ENCODE measurements around the gene MYH7B. TPM values are rescaled to one million over a fixed set of nuclear protein-coding genes. Genes with fewer than 3 reads are reported as not detected.

Gene MYH7B
- total and polyA plus RNA-seq, 8 donors: 0.15 to 1.5 (median 0.59) TPM; not detected in 2

GRCh38 chr20:34977365-34978091 is 21.9 kb downstream of the MYH7B start:
- Histone ChIP-seq H3K27me3 (peaks cover 0 to 26% (median 0%) of the 10 kb centered on the region in 3 donors), H3K36me3 (no peaks in the 10 kb centered on the region), H3K27ac (no peak overlapping the region), H3K9me3 (no peaks in the 10 kb centered on the region), H3K4me1 (no peaks in the 10 kb centered on the region), H3K4me3 (no peak overlapping the region)
- DNase-seq: no peak
- TF ChIP-seq CTCF (IDR thresholded peaks at IDR 0.05) (no peak), POLR2A (IDR thresholded peaks at IDR 0.05) (no peak), EP300 (IDR thresholded peaks at IDR 0.05) (no peak), POLR2AphosphoS5 (IDR thresholded peaks at IDR 0.05) (no peak)
- intact Hi-C loops (cut with DNase I; ENCODE audit: low total_unique reads): no loop called here
- WGBS, 5 donors: 53 to 63% (median 56%) methylated on average over 11 to 17 of the region's 17 CpGs

- H3K27me3 ChIP-seq: peaks cover 0 to 26% (median 0%) of the 10 kb centered on the region in 3 donors
- intact Hi-C loops (cut with DNase I; ENCODE audit: low total_unique reads): no loop called here
- TF ChIP-seq EP300 (IDR thresholded peaks at IDR 0.05) (no peak), CTCF (IDR thresholded peaks at IDR 0.05) (no peak), POLR2A (IDR thresholded peaks at IDR 0.05) (no peak)
- no peak overlapping the region for H3K27ac ChIP-seq
- no peaks in the 10 kb centered on the region for H3K36me3 ChIP-seq
- WGBS, 5 donors: 80 to 87% (median 82%) methylated on average over 10 of the region's 10 CpGs
- peaks cover 0 to under 1% (median 0%) of the 10 kb centered on the region in 4 donors for H3K4me1 ChIP-seq
- no peak overlapping the region for H3K4me3 ChIP-seq
- DNase-seq: no peak
- H3K9me3 ChIP-seq: no peaks in the 10 kb centered on the region
These were observed 22.6 kb downstream of the MYH7B start for GRCh38 chr20:34978092-34978744.

- Histone ChIP-seq H3K4me3 (no peak overlapping the region), H3K27ac (no peak overlapping the region), H3K4me1 (peaks cover 7 to 14% (median 12%) of the 10 kb centered on the region in 4 donors), H3K9me3 (no peaks in the 10 kb centered on the region), H3K27me3 (peaks cover 0 to 38% (median 0%) of the 10 kb centered on the region in 3 donors), H3K36me3 (no peaks in the 10 kb centered on the region)
- no peak for TF ChIP-seq POLR2A (IDR thresholded peaks at IDR 0.05)
- TF ChIP-seq CTCF (IDR thresholded peaks at IDR 0.05): no peak
- no peak for TF ChIP-seq POLR2AphosphoS5 (IDR thresholded peaks at IDR 0.05)
- TF ChIP-seq EP300 (IDR thresholded peaks at IDR 0.05): no peak
- DNase-seq: peak in 1 of 2 donors; percentile 54
- intact Hi-C loops (cut with DNase I; ENCODE audit: low total_unique reads): no loop called here
- 71 to 76% (median 74%) methylated on average over 25 to 42 of the region's 42 CpGs for WGBS, 5 donors
These were observed 23.9 kb downstream of the MYH7B start for GRCh38 chr20:34979366-34980153.

GRCh38 chr20:34980543-34981233 is 25.0 kb downstream of the MYH7B start:
- no peak overlapping the region for H3K4me3 ChIP-seq
- H3K9me3 ChIP-seq: no peaks in the 10 kb centered on the region
- TF ChIP-seq CTCF (IDR thresholded peaks at IDR 0.05) (no peak), POLR2A (IDR thresholded peaks at IDR 0.05) (no peak), EP300 (IDR thresholded peaks at IDR 0.05) (no peak), POLR2AphosphoS5 (IDR thresholded peaks at IDR 0.05) (no peak)
- intact Hi-C loops (cut with DNase I; ENCODE audit: low total_unique reads): no loop called here
- peaks cover 8 to 18% (median 15%) of the 10 kb centered on the region in 4 donors for H3K4me1 ChIP-seq
- H3K36me3 ChIP-seq: no peaks in the 10 kb centered on the region
- H3K27me3 ChIP-seq: peaks cover 0 to 50% (median 0%) of the 10 kb centered on the region in 3 donors
- DNase-seq: peak in 1 of 2 donors; percentile 66
- no peak overlapping the region for H3K27ac ChIP-seq
- WGBS, 5 donors: 81 to 91% (median 88%) methylated on average over 20 to 22 of the region's 22 CpGs
